HG02943 (cell line): ENCODE results near the gene OR10C1.
"Not testable (repeated sequence)": the region's sequence is repeated elsewhere in the genome, so short reads cannot be mapped to it uniquely, and the experiment has no call there.

Source experiments
- ATAC-seq: cut with Tn5 transposase; IDR thresholded peaks from one replicate; pipeline ENCODE4 v1.9.1; 2021; ENCODE audit warnings: mild to moderate bottlenecking, low read depth, moderate library complexity; ENCODE audit not compliant: unreplicated experiment

OR10C1 gene

GRCh38 chr6:29439006-29439405 lies at the start of gene OR10C1:
Gene OR10C1, plus strand, starts transcription at chr6:29439306. Its CDS starts 710 bp downstream, at chr6:29440016.
- ATAC-seq: no peak

DNA sequence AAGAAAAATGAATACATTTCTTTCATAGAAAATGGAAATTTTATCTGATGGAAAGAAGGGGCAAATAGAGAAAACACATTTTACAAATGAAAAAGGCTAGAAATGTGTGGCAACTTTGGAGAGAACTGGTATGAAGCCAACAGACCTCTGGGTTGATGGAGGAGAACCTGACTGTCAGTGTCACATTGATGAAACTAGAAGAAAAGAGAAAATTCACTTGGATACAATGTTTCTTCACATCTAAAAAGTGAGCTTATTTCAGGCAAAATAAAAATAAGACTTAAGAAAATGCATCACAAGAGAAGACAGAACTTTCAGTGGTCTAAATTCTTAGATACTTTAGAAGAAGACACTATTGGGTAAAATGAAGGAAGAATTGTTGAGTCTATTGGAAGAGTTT lies 43.8 kb upstream of the OR10C1 start, which contains the start of gene OR12D2:
OR12D2 (plus strand) TSS at position 301 of the 400 bp plus-strand sequence. CDS start 1,069 bp downstream, outside the sequence.
- no peak for ATAC-seq

- ATAC-seq: no peak
Measured at GRCh38 chr6:29399525-29399924, 39.6 kb upstream of the OR10C1 start.

GRCh38 chr6:29403801-29404200 lies 35.3 kb upstream of the OR10C1 start:
- no peak for ATAC-seq

DNA sequence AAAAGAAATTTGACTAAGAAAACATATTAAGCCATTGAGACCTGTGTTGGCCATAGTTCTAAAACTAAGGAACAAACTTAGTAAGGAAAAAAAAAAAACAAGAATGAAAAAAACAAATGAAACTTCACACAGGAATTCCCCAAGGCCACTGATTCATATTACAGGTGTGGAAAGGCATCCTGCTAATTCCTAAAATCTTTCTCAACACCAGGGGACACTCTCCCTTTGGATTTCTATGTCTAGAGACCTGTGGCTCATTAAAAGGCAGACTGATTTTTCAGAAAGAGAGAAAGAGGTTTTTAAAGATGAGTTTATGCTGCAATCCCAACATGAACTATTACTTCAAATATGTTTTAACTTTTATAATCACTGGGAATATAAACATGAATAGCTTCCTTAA lies 24.5 kb upstream of the OR10C1 start, which contains the start of gene OR12D1:
OR12D1 (plus strand) TSS at position 341 of the 400 bp plus-strand sequence.
- ATAC-seq: no peak

- ATAC-seq: no peak
Measured at GRCh38 chr6:29419516-29419915, 19.6 kb upstream of the OR10C1 start.

DNA sequence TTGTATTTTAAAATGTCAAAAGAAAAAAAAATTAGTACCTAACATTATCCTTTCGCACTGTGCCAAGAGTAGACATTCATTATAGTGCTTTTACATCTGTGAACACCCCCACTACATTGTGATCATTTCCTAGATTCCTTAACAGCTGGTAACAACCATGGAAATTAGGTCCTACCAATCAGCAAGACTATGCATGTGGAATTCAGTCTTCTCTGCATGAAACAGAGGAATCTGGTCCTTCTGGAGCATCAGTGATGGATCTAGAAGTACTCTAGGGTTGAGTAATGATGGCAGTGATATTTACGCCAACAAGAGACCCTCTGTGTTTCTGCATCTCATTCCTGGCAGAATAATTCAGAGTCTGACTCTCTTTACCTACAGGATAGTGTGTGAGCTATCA lies 14.9 kb upstream of the OR10C1 start:
- ATAC-seq: no peak

DNA sequence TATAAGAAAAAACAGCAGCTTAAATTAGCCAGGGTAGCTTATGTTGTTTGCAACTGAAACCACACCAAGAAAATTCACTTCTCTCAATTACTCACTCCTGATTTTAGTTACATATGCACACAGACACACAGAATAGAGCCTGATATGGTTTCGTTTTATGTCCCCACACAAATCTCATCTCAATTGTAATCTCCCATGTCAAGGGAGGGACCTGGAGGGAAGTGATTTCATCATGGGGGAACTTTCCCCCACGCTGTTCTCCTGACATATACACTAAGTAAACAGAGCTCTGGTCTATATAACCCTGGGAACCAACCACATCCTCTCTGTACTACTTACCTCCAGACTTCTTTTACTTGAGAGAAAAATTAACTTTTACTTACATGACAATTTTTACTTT lies 14.5 kb upstream of the OR10C1 start:
- no peak for ATAC-seq

DNA sequence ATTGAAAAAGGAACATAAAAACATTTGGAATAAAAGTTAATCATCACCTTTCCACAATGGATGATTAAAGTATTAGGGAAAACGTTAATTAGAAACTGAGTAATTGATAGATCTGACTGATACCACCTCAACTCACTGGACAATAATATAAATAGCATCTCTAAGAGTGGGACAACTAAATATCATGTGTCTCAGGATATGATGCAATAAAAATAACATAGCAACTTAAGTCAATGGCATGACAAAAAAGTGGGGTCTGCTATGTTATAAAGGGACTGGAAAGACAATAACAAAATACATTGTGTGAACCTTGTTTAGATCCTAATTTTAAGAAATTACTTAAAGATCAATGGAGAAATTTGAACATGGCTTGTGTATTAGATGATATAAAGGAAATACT lies 14.0 kb upstream of the OR10C1 start:
- ATAC-seq: no peak

- ATAC-seq: no peak
Measured at GRCh38 chr6:29426654-29427053, 12.5 kb upstream of the OR10C1 start.

DNA sequence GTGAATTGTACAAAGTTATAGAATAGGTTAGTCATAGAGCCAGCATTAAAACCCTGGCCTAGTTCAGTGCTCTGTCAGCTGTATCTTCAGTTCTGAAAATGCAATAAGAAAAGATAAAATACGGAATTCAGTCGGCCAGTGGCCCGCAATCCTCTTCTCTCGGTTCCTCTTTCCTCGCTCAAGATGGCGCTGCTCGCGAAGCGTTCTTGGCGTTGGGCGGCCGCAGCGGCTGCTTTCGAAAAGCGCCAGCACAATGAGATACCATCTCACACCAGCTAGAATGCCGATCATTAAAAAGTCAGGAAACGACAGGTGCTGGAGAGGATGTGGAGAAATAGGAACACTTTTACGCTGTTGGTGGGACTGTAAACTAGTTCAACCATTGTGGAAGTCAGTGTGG lies 2.4 kb upstream of the OR10C1 start:
- not testable (repeated sequence) for ATAC-seq

GRCh38 chr6:29442719-29443118 lies 3.6 kb downstream of the OR10C1 start:
- no peak for ATAC-seq

- not testable (repeated sequence) for ATAC-seq
Measured at GRCh38 chr6:29444031-29444430, 4.9 kb downstream of the OR10C1 start.

DNA sequence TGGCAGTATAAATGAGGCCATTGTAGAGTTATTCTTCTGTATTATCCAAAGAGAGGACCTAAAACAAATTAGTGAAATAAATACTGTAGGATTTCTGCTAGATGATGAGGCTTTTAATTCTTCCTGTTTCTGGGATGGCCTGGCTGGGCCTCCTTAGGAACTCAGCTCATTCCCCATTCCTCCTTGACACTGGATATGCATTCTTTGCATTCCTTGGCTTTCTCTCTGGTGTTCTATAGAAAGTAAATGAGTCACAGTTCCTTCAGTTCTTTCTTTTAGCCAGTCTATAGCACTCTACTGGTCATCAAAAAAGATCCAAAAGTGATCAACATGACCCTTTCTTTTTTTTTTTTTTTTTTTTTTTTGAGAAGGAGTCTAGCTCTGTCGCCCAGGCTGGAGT lies 8.6 kb downstream of the OR10C1 start:
- no peak for ATAC-seq

DNA sequence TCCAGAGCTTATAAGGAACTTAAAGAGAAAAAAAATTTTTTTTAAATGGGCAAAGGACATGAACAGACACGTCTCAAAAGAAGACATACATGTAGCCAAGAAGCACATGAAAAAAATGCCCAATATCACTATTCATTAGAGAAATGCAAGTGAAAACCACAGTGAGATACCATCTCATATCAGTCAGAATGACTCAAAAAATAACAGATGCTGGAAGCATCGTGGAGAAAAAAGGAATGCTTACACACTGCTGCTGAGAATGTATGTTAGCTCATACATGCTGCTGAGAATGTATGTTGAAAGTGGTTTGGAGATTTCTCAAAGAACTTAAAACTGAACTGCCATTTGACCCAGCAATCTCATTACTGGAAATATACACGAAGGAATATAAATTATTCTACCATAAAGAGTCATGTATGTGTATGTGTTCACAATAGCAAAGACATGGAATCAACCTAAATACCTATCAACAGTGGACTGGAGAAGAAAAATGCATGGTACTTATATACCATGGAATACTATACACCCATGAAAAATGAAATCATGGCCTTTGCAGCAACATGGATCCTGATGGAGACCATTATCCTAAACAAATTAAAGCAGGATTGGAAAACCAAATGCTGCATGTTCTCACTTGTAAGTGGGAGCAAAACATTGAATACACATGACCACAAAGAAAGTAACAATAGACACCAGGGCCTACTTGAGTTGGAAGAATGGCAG lies 12.5 kb downstream of the OR10C1 start:
- no peak for ATAC-seq

DNA sequence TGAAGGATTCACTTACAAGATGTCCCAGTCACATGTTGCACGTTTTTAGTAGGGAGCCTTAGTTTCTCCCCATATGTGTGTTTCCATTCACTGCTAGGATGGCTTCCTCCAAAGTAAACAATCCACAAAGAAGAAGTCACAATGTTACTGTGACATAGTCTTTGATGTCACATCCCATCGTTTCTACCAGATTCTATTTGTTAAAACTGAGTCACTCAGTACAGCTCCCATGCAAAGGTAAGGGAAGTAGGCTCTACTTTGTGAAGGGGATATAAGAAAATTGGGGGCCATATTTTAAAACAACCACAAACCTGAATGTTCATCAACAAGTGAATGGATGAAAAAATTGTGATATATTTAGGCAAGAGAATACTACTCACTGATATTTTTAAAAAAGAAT lies 17.9 kb downstream of the OR10C1 start, which contains the start of the genes OR11A1 and OR2H1:
OR11A1 (minus strand) TSS at position 101 of the 400 bp plus-strand sequence. CDS start 29,430 bp downstream, outside the sequence.
OR2H1 (plus strand) TSS at position 185 of the 400 bp plus-strand sequence. CDS start 4,615 bp downstream, outside the sequence.
- ATAC-seq: no peak

- no peak for ATAC-seq
Measured at GRCh38 chr6:29461021-29461814, 22.1 kb downstream of the OR10C1 start.

GRCh38 chr6:29462022-29462421 lies 22.9 kb downstream of the OR10C1 start:
- no peak for ATAC-seq

DNA sequence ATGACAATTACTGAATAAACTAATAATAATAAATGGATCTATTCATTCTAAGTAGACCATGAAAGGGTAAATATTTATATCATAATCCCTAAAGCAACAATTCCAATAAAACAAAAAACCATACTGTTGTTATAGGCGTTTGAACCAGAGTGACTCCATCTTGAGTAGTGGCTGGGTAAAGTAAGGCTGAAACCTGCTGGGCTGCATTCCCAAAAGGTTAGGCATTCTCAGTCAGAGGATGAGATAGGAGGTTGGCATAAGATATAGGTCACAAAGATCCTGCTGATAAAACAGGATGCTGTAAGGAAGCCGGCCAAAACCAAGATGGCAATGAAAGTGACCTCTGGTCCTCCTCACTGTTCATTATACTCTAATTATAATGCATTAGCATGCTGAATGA lies 26.2 kb downstream of the OR10C1 start:
- no peak for ATAC-seq

DNA sequence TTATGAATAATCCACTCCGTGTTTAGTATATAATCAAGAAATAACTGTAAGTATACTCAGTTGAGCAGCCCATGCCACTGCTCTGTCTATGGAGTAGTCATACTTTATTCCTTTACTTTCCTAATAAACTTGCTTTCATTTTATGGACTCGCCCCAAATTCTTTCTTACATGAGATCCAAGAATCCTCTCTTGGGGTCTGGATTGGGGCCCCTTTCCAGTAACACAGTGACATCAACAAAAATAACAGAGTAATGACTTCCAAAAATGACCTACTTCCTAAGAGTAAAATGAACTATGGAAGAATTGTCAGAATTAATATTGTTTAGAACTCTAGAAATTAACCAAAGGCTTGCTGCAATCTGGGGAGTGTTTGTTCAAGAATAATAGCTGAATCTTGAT lies 26.7 kb downstream of the OR10C1 start:
- no peak for ATAC-seq

GRCh38 chr6:29466241-29466640 lies 27.1 kb downstream of the OR10C1 start:
- no peak for ATAC-seq
